Hepatocyte (in vitro differentiated cells): ENCODE data around the gene ADAR. TPM values are rescaled to one million over a fixed set of nuclear protein-coding genes. Genes with fewer than 3 reads are reported as not detected.

Experiments used
- DNase-seq: peaks from one replicate; pipeline ENCODE4 v3.0.0-alpha.2; 2016; ENCODE audit warnings: low spot score
- H2AFZ ChIP-seq: fragments of 200-600 bp; sonication (generic); 2 replicates; pipeline ENCODE4 v1.6.0; 2016; ENCODE audit warnings: antibody characterized with exemption, mild to moderate bottlenecking
- H3K27ac ChIP-seq: fragments of 200-600 bp; sonication (generic); 2 replicates; pipeline ENCODE4 v1.5.1; 2016; ENCODE audit warnings: mild to moderate bottlenecking
- H3K27me3 ChIP-seq: fragments of 200-600 bp; sonication (generic); 2 replicates; pipeline ENCODE4 v1.6.1; 2016
- H3K36me3 ChIP-seq: fragments of 200-600 bp; sonication (generic); replicated peaks from 2 replicates; pipeline ENCODE4 v1.5.1; 2016; ENCODE audit warnings: low read depth; ENCODE audit not compliant: insufficient read depth
- H3K4me1 ChIP-seq: fragments of 200-600 bp; sonication (generic); 2 replicates; pipeline ENCODE4 v1.5.1; 2016; ENCODE audit warnings: mild to moderate bottlenecking, moderate library complexity; ENCODE audit not compliant: insufficient read depth
- H3K4me2 ChIP-seq: fragments of 200-600 bp; sonication (generic); 2 replicates; pipeline ENCODE4 v1.6.0; 2016
- H3K4me3 ChIP-seq: fragments of 200-600 bp; sonication (generic); 2 replicates; pipeline ENCODE4 v1.5.1; 2016; ENCODE audit warnings: mild to moderate bottlenecking
- H3K79me2 ChIP-seq: fragments of 200-600 bp; sonication (generic); 2 replicates; pipeline ENCODE4 v1.6.0; 2017; ENCODE audit warnings: mild to moderate bottlenecking
- H3K9me2 ChIP-seq: fragments of 200-600 bp; sonication (generic); replicated peaks from 2 replicates; pipeline ENCODE4 v1.6.0; 2017; ENCODE audit warnings: mild to moderate bottlenecking; ENCODE audit not compliant: insufficient read depth
- H3K9me3 ChIP-seq: fragments of 200-600 bp; sonication (generic); 2 replicates; pipeline ENCODE4 v1.5.1; 2016; ENCODE audit warnings: low read depth, mild to moderate bottlenecking
- H4K20me1 ChIP-seq: fragments of 200-600 bp; sonication (generic); 2 replicates; pipeline ENCODE4 v1.6.0; 2016; ENCODE audit warnings: mild to moderate bottlenecking; ENCODE audit not compliant: insufficient read depth, poor library complexity, severe bottlenecking
- CTCF ChIP-seq: fragments of 200-600 bp; sonication (generic); IDR thresholded peaks from 2 replicates; pipeline ENCODE4 v1.5.1; 2016; ENCODE audit warnings: antibody characterized with exemption, mild to moderate bottlenecking; ENCODE audit not compliant: poor library complexity
- EZH2 ChIP-seq: fragments of 200-600 bp; sonication (generic); IDR thresholded peaks from 2 replicates; pipeline ENCODE4 v1.6.1; 2016; ENCODE audit warnings: antibody characterized with exemption, mild to moderate bottlenecking, borderline replicate concordance
- EZH2phosphoT487 ChIP-seq: fragments of 200-600 bp; sonication (generic); IDR thresholded peaks from one replicate; pipeline ENCODE4 v1.6.1; 2018; ENCODE audit warnings: antibody characterized with exemption, mild to moderate bottlenecking, low read depth, moderate library complexity; ENCODE audit not compliant: unreplicated experiment, severe bottlenecking
- WGBS: methylation state at CpG from one replicate; pipeline ENCODE4 v1.1.6; 2016; ENCODE audit warnings: low lambda C conversion rate; ENCODE audit errors: missing lambda C conversion rate; 5-methylcytosine and 5-hydroxymethylcytosine counted together
- polyA plus RNA-seq: library from polyadenylated mRNA; unstranded; fragments of >200 nt; fragmentation: Nextera tagmentation; extraction: Ambion mirVana; gene quantifications from 2 replicates; pipeline ENCODE4 v1.2.1, GENCODE V29; 2016
- total RNA-seq: library from RNA; depleted of rRNA; stranded (reverse); fragments of >200 nt; gene quantifications from 2 replicates; pipeline ENCODE4 v1.2.3, GENCODE V29; 2014

ADAR gene
- total and polyA plus RNA-seq, 2 experiments from 2014 or later, result 57.4 to 104 TPM

GRCh38 chr1:154565876-154566275, 42.1 kb downstream of the ADAR start:
- H4K20me1 ChIP-seq, result no peaks in the 10 kb centered on the region
- no peak for DNase-seq
- H3K36me3 ChIP-seq, result no peaks in the 10 kb centered on the region
- 93% methylated on average over 6 of the region's 6 CpGs for WGBS
- H3K27ac ChIP-seq, result no peak overlapping the region
- peaks cover 26% of the 10 kb centered on the region for H3K27me3 ChIP-seq
- no peaks in the 10 kb centered on the region for H3K9me3 ChIP-seq
- no peaks in the 10 kb centered on the region for H3K4me1 ChIP-seq
- no peaks in the 10 kb centered on the region for H3K9me2 ChIP-seq
- TF ChIP-seq CTCF, result no peak
- no peak for TF ChIP-seq EZH2
- no peak for TF ChIP-seq EZH2phosphoT487
- no peak overlapping the region for H3K4me3 ChIP-seq
- no peaks in the 10 kb centered on the region for H3K79me2 ChIP-seq
- H3K4me2 ChIP-seq, result no peak overlapping the region
- no peak overlapping the region for H2AFZ ChIP-seq

- Histone ChIP-seq H3K27ac (peak overlapping the region; percentile 95), H3K9me3 (no peaks in the 10 kb centered on the region), H3K79me2 (peaks cover 36% of the 10 kb centered on the region), H3K27me3 (no peaks in the 10 kb centered on the region), H3K4me1 (peaks cover 8% of the 10 kb centered on the region), H4K20me1 (peaks cover 19% of the 10 kb centered on the region), H3K4me2 (peak overlapping the region; percentile 88), H2AFZ (peak overlapping the region; percentile 87), H3K4me3 (peak overlapping the region; percentile 37), H3K9me2 (no peaks in the 10 kb centered on the region), H3K36me3 (peaks cover 3% of the 10 kb centered on the region)
- TF ChIP-seq EZH2 (no peak), CTCF (peak; percentile 95), EZH2phosphoT487 (no peak)
- DNase-seq, result peak; percentile 94
- WGBS, result 11% methylated on average over 13 of the region's 13 CpGs
Observed at GRCh38 chr1:154559466-154560044, 48.4 kb downstream of the ADAR start.

- Histone ChIP-seq H3K27ac (peak overlapping the region; percentile 95), H3K27me3 (no peaks in the 10 kb centered on the region), H4K20me1 (peaks cover 19% of the 10 kb centered on the region), H3K4me1 (peaks cover 8% of the 10 kb centered on the region), H2AFZ (peak overlapping the region; percentile 87), H3K79me2 (peaks cover 39% of the 10 kb centered on the region), H3K9me3 (no peaks in the 10 kb centered on the region), H3K9me2 (no peaks in the 10 kb centered on the region), H3K36me3 (peaks cover 3% of the 10 kb centered on the region), H3K4me2 (peak overlapping the region; percentile 88), H3K4me3 (peak overlapping the region; percentile 37)
- WGBS, result 4% methylated on average over 35 of the region's 57 CpGs
- DNase-seq, result peak; percentile 99
- no peak for TF ChIP-seq EZH2phosphoT487
- TF ChIP-seq EZH2, result no peak
- no peak for TF ChIP-seq CTCF
Observed at GRCh38 chr1:154558720-154559465, 49.1 kb downstream of the ADAR start.
